Measurements from ENCODE around the gene CNN2. TPM values are rescaled to one million over a fixed set of nuclear protein-coding genes. Genes with fewer than 3 reads are reported as not detected.

CNN2 gene
- total and polyA plus RNA-seq, 12 donors, result 33.0 to 117 (median 61.7) TPM

DNA sequence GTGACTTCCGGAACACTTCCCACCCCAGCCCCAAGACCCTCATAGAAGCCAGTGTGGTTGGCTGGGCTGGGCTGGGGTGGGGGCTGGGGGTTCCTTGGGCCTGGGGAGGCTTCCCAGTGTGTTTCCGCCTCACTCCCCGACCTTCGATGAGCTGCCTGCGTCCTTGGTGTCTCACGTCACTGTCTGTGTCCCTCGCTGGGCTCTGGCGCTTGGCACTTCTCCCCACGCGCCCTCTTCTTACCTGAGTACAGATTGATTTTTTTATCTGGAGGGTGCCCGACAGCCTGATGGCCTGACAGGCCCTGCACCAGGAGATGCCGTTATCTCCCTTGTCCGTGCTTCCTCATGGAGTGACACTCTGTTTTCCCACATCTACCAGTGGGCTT, 33.7 kb upstream of the CNN2 start:
- WGBS, 2 donors, result 88 to 90% methylated on average over 13 of the region's 13 CpGs
- H3K36me3 ChIP-seq, result peaks cover 0 to 56% (median 20%) of the 10 kb centered on the region in 9 donors
- H3K4me3 ChIP-seq, result no peak overlapping the region
- ATAC-seq, result no peak
- no peaks in the 10 kb centered on the region for H3K9me3 ChIP-seq
- TF ChIP-seq, protein P1, sequence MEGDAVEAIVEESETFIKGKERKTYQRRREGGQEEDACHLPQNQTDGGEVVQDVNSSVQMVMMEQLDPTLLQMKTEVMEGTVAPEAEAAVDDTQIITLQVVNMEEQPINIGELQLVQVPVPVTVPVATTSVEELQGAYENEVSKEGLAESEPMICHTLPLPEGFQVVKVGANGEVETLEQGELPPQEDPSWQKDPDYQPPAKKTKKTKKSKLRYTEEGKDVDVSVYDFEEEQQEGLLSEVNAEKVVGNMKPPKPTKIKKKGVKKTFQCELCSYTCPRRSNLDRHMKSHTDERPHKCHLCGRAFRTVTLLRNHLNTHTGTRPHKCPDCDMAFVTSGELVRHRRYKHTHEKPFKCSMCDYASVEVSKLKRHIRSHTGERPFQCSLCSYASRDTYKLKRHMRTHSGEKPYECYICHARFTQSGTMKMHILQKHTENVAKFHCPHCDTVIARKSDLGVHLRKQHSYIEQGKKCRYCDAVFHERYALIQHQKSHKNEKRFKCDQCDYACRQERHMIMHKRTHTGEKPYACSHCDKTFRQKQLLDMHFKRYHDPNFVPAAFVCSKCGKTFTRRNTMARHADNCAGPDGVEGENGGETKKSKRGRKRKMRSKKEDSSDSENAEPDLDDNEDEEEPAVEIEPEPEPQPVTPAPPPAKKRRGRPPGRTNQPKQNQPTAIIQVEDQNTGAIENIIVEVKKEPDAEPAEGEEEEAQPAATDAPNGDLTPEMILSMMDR (IDR thresholded peaks at IDR 0.05), result no peak
- H3K4me1 ChIP-seq, result peaks cover 0 to 11% (median 7%) of the 10 kb centered on the region in 9 donors
- H3K27ac ChIP-seq, result no peak overlapping the region
- DNase-seq, result no peak
- intact Hi-C loops (cut with DNase I), result no loop called here
- peaks cover 10 to 29% (median 27%) of the 10 kb centered on the region in 7 donors for H3K27me3 ChIP-seq

DNA sequence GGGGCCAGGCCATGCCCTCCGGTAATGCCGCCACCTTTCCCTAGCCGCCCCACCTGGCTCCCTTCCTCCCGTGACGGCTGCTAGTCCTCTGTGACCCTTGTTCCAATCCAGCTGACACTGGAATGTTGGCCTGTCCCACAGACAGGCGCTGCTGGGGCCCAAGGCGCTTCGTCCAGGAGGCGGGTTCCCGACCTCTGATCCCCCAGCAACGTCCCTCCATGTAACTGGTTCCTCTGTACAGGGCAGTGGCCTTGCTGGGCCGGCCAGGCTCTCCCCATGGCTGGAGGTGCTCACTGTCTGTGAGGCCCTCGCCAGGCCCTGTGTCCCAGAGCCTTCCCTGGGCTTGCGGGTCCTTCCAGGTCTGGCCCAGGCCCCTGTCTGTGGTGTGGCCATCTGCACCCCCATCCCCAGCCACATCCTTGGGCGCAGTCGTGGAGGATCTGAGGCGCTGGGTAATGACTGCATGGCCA, 33.0 kb upstream of the CNN2 start:
- ATAC-seq, result no peak
- TF ChIP-seq, protein P1 (IDR thresholded peaks at IDR 0.05), result no peak
- no peak for DNase-seq

DNA sequence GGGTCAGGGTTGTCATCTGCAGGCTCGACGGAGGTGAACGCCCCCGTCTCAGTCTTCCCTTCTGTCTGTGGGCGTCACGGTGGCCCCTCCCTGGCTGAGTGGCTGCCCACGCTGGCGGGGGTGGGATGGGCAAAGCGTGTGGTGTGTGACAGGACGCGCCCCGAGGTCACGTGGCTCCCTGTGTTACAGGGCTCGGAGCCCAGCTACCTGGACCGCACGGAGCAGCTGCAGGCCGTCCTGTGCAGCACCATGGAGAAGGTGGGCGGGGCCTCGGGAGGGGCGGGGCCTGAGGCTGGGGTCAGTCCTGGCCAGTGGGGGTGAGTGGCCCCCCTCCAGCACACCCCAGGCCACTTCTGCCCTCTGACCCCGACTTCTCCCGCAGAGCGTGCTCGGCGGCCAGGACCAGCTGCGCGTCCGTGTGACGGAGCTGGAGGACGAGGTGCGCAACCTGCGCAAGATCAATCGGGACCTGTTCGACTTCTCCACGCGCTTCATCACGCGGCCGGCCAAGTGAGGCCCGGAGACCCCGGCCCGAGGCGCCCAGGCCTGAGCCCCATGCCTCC, 32.5 kb upstream of the CNN2 start:
- Histone ChIP-seq H3K27me3 (peaks cover 10 to 40% (median 37%) of the 10 kb centered on the region in 7 donors), H3K9me3 (no peaks in the 10 kb centered on the region), H3K36me3 (peaks cover 0 to 47% (median 20%) of the 10 kb centered on the region in 9 donors), H3K4me3 (no peak overlapping the region), H3K27ac (no peak overlapping the region), H3K4me1 (peaks cover 0 to 11% (median 7%) of the 10 kb centered on the region in 9 donors)
- TF ChIP-seq, protein P1 (IDR thresholded peaks at IDR 0.05), result no peak
- DNase-seq (no peak), ATAC-seq (peak in 1 of 8 donors; percentile 23)
- intact Hi-C loops (cut with DNase I), result no loop called here
- 89 to 92% methylated on average over 43 of the region's 43 CpGs for WGBS, 2 donors

More for the DNA sequence above, 33.0 kb upstream of the CNN2 start:
- Histone ChIP-seq H3K27me3 (peaks cover 10 to 36% (median 33%) of the 10 kb centered on the region in 7 donors), H3K4me1 (peaks cover 0 to 11% (median 7%) of the 10 kb centered on the region in 9 donors), H3K9me3 (no peaks in the 10 kb centered on the region), H3K36me3 (peaks cover 0 to 51% (median 20%) of the 10 kb centered on the region in 9 donors), H3K4me3 (no peak overlapping the region), H3K27ac (no peak overlapping the region)
- WGBS, 2 donors, result 89 to 92% methylated on average over 17 of the region's 17 CpGs
- intact Hi-C loops (cut with DNase I), result no loop called here

DNA sequence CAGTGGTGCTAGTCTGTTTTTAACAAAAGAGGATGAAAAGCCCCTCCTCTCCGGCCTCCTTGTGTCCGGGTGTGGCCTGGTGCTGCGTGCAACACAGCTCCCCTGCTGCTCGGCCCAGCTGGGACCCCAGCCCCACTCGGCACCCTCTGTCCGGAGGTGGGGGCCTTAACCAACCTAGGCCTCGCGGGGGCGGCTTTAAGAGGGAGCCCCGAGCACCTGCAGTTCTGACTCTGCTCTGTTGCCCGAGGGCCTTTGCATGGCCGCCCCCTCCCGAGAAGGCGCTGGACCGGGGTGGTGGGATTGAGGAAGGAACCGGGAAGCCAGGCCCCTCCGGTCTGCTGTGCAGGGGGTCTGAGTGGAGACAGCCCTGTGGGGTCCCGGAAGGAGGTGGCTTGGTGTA, 31.9 kb upstream of the CNN2 start:
- TF ChIP-seq, protein P1 (IDR thresholded peaks at IDR 0.05), result no peak
- intact Hi-C loops (cut with DNase I), result no loop called here

More for the DNA sequence above, 31.9 kb upstream of the CNN2 start:
- WGBS, 2 donors, result 93 to 94% methylated on average over 18 of the region's 18 CpGs
- no peak overlapping the region for H3K4me3 ChIP-seq
- H3K4me1 ChIP-seq, result peaks cover 0 to 11% (median 7%) of the 10 kb centered on the region in 9 donors
- peaks cover 0 to 47% (median 19%) of the 10 kb centered on the region in 9 donors for H3K36me3 ChIP-seq
- H3K9me3 ChIP-seq, result no peaks in the 10 kb centered on the region
- H3K27ac ChIP-seq, result no peak overlapping the region
- DNase-seq (no peak), ATAC-seq (no peak)
- H3K27me3 ChIP-seq, result peaks cover 14 to 46% (median 43%) of the 10 kb centered on the region in 7 donors

All from heart right ventricle (tissue), 16 donors.